Measurements from ENCODE around the gene RASGRF2.
"Not testable (repeated sequence)": the region's sequence is repeated elsewhere in the genome, so short reads cannot be mapped to it uniquely, and the experiment has no call there.

The RASGRF2 gene

DNA sequence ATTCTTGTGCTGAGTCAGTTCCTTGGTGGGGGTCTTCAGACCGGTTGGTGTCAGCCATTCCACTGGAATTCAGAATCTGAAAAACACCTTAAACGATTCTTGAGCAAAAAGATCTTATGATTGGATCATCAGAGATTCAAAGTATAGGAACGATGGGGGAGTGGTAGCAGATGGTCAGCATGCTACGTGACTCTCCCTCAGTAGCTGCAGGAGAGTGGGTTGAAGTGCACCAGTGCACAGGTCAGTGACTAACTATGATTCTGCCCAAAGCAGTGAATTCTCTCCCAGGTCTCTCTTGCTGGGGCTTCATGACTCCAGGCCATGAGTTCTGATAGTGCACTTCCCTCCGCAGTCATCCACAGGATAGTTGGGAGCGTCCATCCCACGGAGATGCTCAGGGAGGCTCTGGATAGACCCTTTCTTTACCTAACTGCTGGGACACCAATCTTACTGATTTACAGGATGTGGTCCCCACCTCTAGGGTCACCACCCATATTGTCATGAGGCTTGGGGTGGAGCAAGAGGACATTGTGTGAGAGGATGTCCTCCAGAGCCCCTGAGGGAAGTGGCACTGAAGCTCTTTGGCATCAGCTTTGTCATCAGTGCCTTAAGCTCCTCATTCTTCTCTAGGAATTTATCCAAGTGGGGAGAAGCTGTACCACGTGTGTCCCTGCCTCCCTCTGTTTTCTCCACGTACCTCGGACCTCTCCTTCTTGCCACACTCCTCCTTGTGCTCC is 62.0 kb downstream of the RASGRF2 start:
- DNase-seq, result no peak

DNA sequence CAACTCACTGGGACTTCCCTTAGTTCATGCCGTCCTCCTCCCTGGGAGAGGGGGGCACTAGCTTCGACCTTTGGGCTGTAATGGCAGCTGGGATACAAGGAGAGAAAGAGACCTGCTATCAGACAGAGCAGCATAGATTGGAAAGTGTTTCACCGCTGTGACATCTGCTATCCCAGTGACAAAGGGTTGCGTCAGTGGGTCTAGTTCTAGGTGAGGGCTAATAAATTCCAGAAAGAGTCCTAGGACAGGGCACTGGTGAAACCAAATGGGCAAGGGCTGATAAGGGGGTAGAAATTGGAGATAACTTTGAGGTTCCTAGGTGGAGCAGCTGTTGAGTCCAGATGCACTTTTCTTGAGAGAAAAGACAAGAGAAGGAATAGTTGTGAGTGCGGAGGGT is 62.5 kb downstream of the RASGRF2 start:
- no peak for DNase-seq

DNA sequence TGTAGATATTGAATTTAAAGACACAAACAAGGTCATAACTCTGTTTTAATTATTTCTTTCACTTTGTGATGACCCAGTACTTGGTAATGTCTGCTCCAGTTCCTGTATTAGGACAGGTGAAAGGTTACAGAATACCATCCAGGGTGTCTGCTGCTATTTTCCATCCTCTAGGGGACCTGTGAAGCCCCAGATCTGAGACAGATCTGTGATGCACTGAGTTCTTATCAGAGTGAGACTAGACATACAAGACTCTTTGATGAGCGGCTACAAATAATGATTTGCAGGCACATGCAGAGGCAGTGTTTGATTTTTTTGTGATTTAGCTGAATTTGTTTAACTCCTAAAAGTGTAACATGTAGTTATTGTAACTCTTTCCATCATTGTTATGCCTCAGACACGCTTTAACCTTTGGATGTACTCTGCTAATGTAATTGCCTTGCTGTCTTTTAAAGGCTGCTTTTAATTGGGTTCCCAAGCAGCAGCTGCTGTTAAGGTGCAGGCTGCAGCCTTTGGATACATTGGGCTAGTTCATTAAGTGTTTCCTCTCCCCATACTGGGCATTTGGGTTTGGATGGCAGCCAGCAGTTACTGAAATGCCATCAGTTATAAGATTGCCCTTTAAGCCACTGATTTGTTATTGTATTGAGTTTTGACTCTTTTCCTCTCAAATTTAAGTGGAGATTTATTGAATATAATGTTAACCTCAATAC is 63.3 kb downstream of the RASGRF2 start:
- no peak for DNase-seq

DNA sequence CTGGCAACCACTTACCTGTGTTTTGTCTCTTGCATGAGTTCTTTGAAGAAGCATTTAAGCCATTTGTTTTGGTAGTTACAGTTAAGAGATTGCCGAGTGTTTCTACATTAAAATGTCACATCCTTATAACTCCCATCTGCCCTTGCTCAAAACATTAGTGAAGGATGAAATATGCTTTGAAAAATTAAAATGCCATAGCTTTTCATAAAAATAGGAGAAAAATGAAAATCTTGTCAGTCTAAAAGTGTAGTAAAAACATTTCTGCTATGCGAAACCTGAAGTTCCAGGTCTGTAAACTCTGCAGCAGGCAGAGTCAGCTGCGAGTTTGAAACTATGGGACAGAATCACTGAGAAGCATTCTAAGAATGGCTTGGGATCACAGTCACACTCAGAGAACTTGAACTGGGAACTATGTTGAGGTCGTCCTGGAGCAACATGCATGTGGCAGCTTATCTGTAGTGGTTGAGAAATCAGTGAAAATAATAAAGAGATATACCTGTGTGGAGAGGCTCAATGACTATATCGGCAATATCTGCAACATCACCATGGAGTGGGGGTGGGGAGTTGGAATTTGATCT is 67.4 kb downstream of the RASGRF2 start:
- DNase-seq, result no peak

- not testable (repeated sequence) for DNase-seq
Observed at GRCh38 chr5:81028888-81029287, 68.7 kb downstream of the RASGRF2 start.

DNA sequence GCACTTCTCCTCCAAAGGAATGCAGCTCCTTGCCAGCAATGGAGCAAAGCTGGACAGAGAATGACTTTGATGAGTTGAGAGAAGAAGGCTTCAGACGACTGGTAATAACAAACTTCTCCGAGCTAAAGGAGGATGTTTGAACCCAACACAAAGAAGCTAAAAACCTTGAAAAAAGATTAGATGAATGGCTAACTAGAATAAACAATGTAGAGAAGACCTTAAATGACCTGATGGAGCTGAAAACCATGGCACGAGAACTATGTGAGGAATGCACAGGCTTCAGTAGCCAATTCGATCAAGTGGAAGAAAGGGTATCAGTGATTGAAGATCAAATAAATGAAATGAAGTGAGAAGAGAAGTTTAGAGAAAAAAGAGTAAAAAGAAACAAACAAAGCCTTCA is 69.6 kb downstream of the RASGRF2 start:
- not testable (repeated sequence) for DNase-seq

- DNase-seq, result not testable (repeated sequence)
Observed at GRCh38 chr5:81030236-81031034, 70.3 kb downstream of the RASGRF2 start.

GRCh38 chr5:81035522-81035921 is 75.4 kb downstream of the RASGRF2 start:
- DNase-seq, result no peak

DNA sequence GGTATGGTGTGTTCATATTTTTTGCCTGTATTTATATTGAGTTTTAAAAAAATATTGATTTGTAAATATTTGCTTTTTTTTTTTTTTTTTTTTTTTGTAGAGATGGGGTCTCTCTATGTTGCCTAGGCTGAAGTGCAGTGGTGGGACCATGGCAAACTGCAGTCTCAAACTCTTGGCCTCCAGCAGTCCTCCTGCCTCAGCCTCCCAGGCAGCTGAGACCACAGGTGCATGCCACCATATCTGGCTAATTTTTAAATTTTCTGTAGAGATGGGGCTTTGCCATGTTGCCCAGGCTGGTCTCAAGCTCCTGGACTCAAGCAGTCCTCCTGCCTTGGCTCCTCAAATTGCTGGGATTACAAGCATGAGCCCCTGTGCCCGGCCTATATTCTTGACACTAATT is 78.3 kb downstream of the RASGRF2 start:
- DNase-seq, result no peak

DNA sequence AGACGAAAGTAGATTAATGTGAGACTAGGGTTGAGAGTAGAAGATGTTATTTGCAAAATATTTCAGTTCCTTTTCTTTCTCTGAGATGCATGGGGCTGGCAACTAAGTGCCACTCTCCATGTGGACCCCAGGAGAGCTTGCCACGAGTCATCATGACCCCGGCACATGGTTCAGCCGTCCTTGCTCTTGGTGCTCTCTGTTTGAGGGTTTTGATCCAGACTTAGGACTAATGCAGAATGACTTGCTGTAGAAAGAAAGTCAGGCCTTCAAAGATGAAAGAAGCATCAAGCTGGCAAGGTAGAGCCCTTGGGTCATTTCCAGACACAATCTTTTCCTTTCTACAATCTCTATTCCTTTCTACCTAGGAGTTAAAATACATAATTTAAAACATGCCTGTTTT is 84.7 kb downstream of the RASGRF2 start:
- DNase-seq, result no peak

DNA sequence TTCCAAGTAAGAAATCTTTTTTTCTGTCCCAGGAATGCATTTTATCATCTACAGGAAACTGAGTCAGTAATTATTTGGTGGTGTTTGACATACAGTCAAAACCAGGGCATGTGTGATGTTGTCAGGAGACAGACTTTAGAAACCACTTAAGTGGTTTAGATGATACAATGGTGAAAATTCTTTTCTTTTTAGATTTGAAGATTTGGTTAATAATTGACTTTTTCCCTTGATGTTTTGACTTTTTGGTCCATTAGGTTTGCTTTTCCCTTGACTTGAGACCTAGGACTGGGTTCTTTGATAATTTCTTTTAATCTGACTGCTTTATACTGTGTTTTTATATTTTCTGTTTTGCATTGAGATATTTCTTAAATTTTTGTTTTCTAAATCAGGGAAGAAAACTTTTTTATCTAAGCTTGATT is 85.2 kb downstream of the RASGRF2 start:
- no peak for DNase-seq

DNA sequence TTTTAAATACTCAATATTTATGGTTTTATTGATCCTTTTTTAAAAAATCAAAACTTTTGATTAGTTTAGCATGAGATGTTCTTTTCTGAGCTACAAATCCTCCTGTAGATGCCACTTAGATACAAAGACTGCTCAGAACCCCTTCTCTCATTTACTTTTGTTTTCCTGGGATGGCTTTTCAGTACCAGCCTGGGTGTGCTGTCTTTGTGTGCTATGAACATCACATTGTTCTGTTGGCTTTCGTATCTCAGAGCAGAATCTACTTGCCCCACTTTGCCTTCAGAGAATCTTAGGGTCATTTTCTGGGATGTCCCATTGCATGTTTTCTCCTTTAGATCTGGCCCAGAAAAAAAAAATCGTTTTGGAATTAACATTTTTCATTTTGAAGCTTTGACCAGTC is 85.9 kb downstream of the RASGRF2 start:
- DNase-seq, result no peak

- DNase-seq, result no peak
Observed at GRCh38 chr5:81052325-81052724, 92.2 kb downstream of the RASGRF2 start.

DNA sequence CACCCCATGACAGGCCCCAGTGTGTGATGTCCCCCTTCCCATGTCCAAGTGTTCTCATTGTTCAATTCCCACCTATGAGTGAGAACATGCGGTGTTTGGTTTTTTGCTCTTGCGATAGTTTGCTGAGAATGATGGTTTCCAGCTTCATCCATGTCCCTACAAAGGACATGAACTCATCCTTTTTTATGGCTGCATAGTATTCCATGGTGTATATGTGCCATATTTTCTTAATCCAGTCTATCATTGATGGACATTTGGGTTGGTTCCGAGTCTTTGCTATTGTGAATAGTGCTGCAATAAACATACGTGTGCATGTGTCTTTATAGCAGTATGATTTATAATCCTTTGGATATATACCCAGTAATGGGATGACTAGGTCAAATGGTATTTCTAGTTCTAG is 93.1 kb downstream of the RASGRF2 start:
- not testable (repeated sequence) for DNase-seq

GRCh38 chr5:81058121-81058520 is 98.0 kb downstream of the RASGRF2 start:
- DNase-seq, result no peak

- DNase-seq, result no peak
Observed at GRCh38 chr5:81065492-81065891, 105.3 kb downstream of the RASGRF2 start.

- DNase-seq, result no peak
Observed at GRCh38 chr5:81066102-81066501, 105.9 kb downstream of the RASGRF2 start.

DNA sequence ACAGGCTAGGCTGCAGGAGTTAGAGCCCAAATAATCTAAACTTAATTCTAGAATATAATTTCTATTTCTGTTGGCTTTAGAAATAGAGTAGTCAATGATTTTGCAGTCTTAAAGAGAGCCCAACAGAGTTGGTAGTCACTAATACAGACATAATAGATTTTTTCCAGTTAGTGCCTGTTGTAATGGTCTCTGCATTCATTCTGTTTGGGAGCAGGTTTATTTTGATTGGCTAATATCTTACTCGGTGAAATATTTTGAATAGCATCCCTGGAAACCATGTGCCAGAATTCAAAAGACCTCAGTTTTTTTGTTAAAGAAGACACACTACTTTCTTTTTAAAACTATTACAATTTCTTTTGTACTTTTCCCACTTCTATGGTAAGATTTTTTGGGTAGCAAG is 107.2 kb downstream of the RASGRF2 start:
- DNase-seq, result no peak

DNA sequence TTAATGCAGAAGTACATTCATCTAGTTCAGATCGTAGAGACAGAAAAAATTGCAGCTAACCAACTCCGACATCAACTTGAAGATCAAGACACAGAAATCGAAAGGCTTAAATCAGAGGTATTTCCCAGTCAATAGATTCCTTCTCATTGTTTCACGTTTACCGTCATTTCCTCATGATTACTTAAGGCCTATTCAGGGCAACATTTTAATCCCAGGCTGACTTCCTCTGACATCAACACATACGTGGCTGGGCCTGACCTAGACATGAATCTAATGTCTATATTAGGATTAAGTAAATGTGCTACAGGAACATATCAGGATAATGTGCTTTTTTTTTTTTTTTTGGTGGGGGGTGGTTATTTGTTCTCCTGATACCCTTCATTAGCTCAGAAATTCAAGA is 107.9 kb downstream of the RASGRF2 start:
- no peak for DNase-seq

GRCh38 chr5:81068635-81069034 is 108.5 kb downstream of the RASGRF2 start:
- no peak for DNase-seq

DNA sequence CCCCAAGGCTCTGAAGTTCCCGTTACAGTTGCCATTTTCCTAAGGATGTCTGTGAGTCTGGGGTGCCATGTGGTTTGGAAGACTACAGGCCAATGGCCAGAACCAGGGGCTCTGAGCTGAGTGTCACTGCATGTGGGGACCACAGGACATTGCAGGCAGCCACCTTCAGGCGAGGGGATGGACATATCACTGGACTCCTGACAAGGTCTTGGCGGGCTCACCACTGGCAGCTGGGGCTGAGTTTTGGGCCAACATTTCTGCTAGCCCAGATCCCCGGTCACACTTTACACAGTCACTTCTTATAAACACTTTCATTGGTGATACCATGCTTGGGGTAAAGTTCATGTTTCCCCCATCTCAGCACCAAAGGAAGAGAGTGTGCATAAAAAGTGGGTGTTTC is 109.8 kb downstream of the RASGRF2 start:
- DNase-seq, result no peak

- DNase-seq, result no peak
Observed at GRCh38 chr5:81070571-81071255, 110.5 kb downstream of the RASGRF2 start.

DNA sequence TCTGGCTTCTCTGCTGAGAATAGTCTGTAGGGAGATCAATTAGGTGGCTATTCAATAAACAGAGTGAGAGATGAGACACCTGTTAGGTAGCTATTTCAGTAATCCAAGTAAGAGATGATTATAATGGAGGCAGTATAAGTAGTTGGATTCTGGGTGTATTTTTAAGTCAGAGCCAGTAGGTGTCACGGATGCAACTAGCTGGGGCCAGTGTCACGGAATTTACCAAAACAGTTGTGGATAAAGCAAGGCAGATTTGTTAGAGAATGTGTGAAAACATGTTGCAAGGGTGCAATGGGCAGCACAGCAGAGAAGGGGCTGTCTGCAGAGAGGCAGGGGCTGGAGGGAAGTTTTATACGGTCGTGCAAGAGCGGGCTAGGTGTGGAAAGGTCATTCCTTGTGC is 114.9 kb downstream of the RASGRF2 start:
- DNase-seq, result no peak
